HepG2 (cell line): ENCODE measurements around the gene NAPEPLD. TPM values are rescaled to one million over a fixed set of nuclear protein-coding genes. Genes with fewer than 3 reads are reported as not detected.

ENCODE experiments used
- CAMTA2 ChIP-seq: sonication (generic); formaldehyde crosslinking; IDR thresholded peaks from 2 replicates; pipeline ENCODE4 v1.4.0; 2020; ENCODE audit warnings: mild to moderate bottlenecking, missing genetic modification reagents, borderline replicate concordance
- CREM ChIP-seq, 2 experiments: sonication (generic) in 1 of 2; formaldehyde crosslinking in 1 of 2; IDR thresholded peaks; 2 replicates each; pipeline versions ENCODE4 v1.4.0 to v1.6.1; 2016 to 2020; ENCODE audit warnings: antibody characterized with exemption in 1 of 2, mild to moderate bottlenecking in 1 of 2, missing genetic modification reagents in 1 of 2
- FOXO1 ChIP-seq: sonication (generic); formaldehyde crosslinking; IDR thresholded peaks from 2 replicates; pipeline ENCODE4 v1.4.0; 2020; ENCODE audit warnings: missing genetic modification reagents
- GABPB1 ChIP-seq: IDR thresholded peaks from 2 replicates; pipeline ENCODE4 v1.6.1; 2016; ENCODE audit warnings: mild to moderate bottlenecking, missing genetic modification reagents, moderate library complexity, missing compliant biosample characterization
- HNF4G ChIP-seq, 2 experiments: sonication (generic) in 1 of 2; formaldehyde crosslinking in 1 of 2; IDR thresholded peaks; 2 replicates each; pipeline versions ENCODE4 v1.4.0 to v1.6.1; 2011 to 2020; ENCODE audit warnings: borderline replicate concordance in 2 of 2, low read depth in 2 of 2, mild to moderate bottlenecking in 2 of 2, low read length in 1 of 2, missing genetic modification reagents in 1 of 2, moderate library complexity in 1 of 2
- ISL2 ChIP-seq: sonication (generic); formaldehyde crosslinking; IDR thresholded peaks from 2 replicates; pipeline ENCODE4 v1.5.0; 2020; ENCODE audit warnings: missing genetic modification reagents
- MAF1 ChIP-seq: sonication (generic); formaldehyde crosslinking; IDR thresholded peaks from 2 replicates; pipeline ENCODE4 v1.5.0; 2020; ENCODE audit warnings: missing genetic modification reagents, borderline replicate concordance
- PCBP1 ChIP-seq: fragments of 200-400 bp; formaldehyde crosslinking; IDR thresholded peaks from 2 replicates; pipeline ENCODE4 v1.6.1; 2017; ENCODE audit warnings: mild to moderate bottlenecking, low read depth, low read length, borderline replicate concordance
- PCBP2 ChIP-seq: fragments of 200-400 bp; formaldehyde crosslinking; optimal IDR thresholded peaks from 2 replicates; pipeline ENCODE3; 2018; ENCODE audit warnings: low read length, low read depth; ENCODE audit not compliant: poor library complexity, severe bottlenecking
- SIN3A ChIP-seq: IDR thresholded peaks from 2 replicates; pipeline ENCODE4 v1.6.1; 2011; ENCODE audit warnings: low read depth, mild to moderate bottlenecking, control low read depth, low read length, borderline replicate concordance
- SYNCRIP ChIP-seq: fragments of 200-400 bp; formaldehyde crosslinking; IDR thresholded peaks from 2 replicates; pipeline ENCODE4 v1.6.1; 2018; ENCODE audit warnings: mild to moderate bottlenecking, low read depth, low read length; ENCODE audit not compliant: insufficient read depth
- TAF1 ChIP-seq: sonication (generic); formaldehyde crosslinking; IDR thresholded peaks from 2 replicates; pipeline ENCODE4 v1.4.0; 2020; ENCODE audit warnings: missing genetic modification reagents
- U2AF1 ChIP-seq: fragments of 200-400 bp; formaldehyde crosslinking; optimal IDR thresholded peaks from 2 replicates; pipeline ENCODE3; 2017; ENCODE audit warnings: mild to moderate bottlenecking, low read depth, low read length
- ZNF430 ChIP-seq: sonication (generic); formaldehyde crosslinking; IDR thresholded peaks from 2 replicates; pipeline ENCODE4 v1.9.0; 2021; ENCODE audit warnings: mild to moderate bottlenecking, missing genetic modification reagents
- ZNF451 ChIP-seq: sonication (generic); formaldehyde crosslinking; IDR thresholded peaks from 2 replicates; pipeline ENCODE4 v1.5.0; 2020; ENCODE audit warnings: mild to moderate bottlenecking, missing genetic modification reagents
- ZNF674 ChIP-seq: sonication (generic); formaldehyde crosslinking; IDR thresholded peaks from 2 replicates; pipeline ENCODE4 v1.5.0; 2020; ENCODE audit warnings: low read depth, mild to moderate bottlenecking, missing genetic modification reagents
- ZNF788 ChIP-seq: sonication (generic); formaldehyde crosslinking; IDR thresholded peaks from 2 replicates; pipeline ENCODE4 v1.5.0; 2020; ENCODE audit warnings: mild to moderate bottlenecking, missing genetic modification reagents, borderline replicate concordance
- ZNF792 ChIP-seq: IDR thresholded peaks from 2 replicates; pipeline ENCODE4 v1.6.1; 2016
- ZNF891 ChIP-seq: sonication (generic); formaldehyde crosslinking; IDR thresholded peaks from 2 replicates; pipeline ENCODE4 v1.5.0; 2020; ENCODE audit warnings: mild to moderate bottlenecking, missing genetic modification reagents
- polyA plus RNA-seq, 8 experiments: library from polyadenylated mRNA; depleted of rRNA in 3 of 8; stranded (reverse) in 7 of 8; unstranded in 1 of 8; fragments of >200 nt; fragmentation: Illumina TruSeq in 4 of 8; extraction: Trizol in 4 of 8; gene quantifications; 2 replicates each; pipeline versions ENCODE4 v1.2.1 to v1.2.3, GENCODE V29; 2011 to 2016; ENCODE audit warnings: low read depth in 4 of 8, missing spikeins in 1 of 8, mixed read lengths in 1 of 8; ENCODE audit not compliant: insufficient read depth in 1 of 8
- total RNA-seq, 5 experiments: library from RNA; depleted of rRNA; stranded (reverse); fragments of >200 nt; fragmentation: Illumina TruSeq; extraction: Trizol; gene quantifications; 2 replicates each; pipeline ENCODE4 v1.2.3, GENCODE V29; 2016; ENCODE audit warnings: low read depth in 1 of 5
- TF ChIP-seq, protein P1 (sequence below): IDR thresholded peaks from 2 replicates; pipeline ENCODE4 v1.6.1; 2016
- TF ChIP-seq, protein P2 (sequence below): sonication (generic); formaldehyde crosslinking; IDR thresholded peaks from 2 replicates; pipeline ENCODE4 v1.4.0; 2020; ENCODE audit warnings: missing genetic modification reagents, mild to moderate bottlenecking, borderline replicate concordance
- TF ChIP-seq, protein P3 (sequence below): sonication (generic); formaldehyde crosslinking; IDR thresholded peaks from 2 replicates; pipeline ENCODE4 v1.5.1; 2020; ENCODE audit warnings: mild to moderate bottlenecking, missing genetic modification reagents, moderate library complexity
- TF ChIP-seq, protein P4 (sequence below): IDR thresholded peaks from 2 replicates; pipeline ENCODE4 v1.6.1; 2012; ENCODE audit warnings: low read length, improper control_type of control experiment

The NAPEPLD gene
- total and polyA plus RNA-seq, 2 of the 13 experiments (the other 11 are each of a cell fraction or from before 2014, with no cell fraction given) = 3.4 to 5.6 TPM

DNA sequence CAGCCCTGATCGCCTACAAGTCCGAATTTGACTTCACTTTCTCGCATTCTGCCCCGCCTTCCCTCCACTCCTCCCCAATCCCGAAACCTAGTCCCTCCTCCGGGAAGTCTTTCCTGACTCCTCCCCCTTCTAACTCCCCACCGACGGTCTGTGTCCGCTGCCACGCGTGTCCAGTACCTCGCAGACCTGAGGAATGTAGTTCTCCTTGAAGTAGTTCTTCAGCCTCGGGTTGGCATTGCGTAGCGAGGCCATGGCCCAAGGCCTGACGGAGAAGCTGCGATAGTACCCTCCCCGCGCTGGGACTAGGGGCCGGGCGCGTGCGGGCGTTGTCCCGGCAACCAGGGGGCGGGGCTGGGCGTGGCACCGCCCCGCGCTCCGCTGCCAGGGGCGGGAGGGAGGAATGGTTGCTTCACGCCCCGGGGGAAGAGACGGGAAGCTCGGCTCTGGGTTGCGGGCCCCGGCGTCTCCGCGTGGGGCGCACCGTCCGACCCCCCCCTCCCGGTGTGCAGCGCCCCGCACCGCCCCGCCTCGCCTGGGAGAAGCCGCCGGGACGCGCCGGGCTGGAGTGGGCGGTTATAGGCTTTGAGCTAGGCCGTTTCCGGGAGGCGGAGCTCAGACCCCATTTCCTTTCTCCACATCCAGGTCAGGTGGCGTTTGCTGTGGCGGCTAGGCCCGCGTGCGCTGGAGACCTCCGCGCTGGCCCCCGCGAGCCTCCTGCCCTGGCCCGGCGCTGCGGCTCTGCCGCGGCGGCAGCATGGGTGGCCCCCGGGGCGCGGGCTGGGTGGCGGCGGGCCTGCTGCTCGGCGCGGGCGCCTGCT, 74.2 kb downstream of the NAPEPLD start, which contains the start of the genes ARMC10 and FBXL13 (continued):
- TF ChIP-seq ZNF451 (CRISPR knock-in tag) (no peak; the same call in 1 of the 2 replicates), ZNF792 (CRISPR knock-in tag) (no peak), ISL2 (CRISPR knock-in tag) (peak; percentile 46; the same call in 1 of the 2 replicates), ZNF430 (CRISPR knock-in tag) (no peak), FOXO1 (CRISPR knock-in tag) (no peak), MAF1 (CRISPR knock-in tag) (no peak), GABPB1 (CRISPR knock-in tag) (peak; percentile 87), TAF1 (CRISPR knock-in tag) (peak; percentile 38; the same call in 1 of the 2 replicates), SIN3A (peak; percentile 94), ZNF788 (CRISPR knock-in tag) (no peak; the same call in 1 of the 2 replicates), ZNF674 (no peak), HNF4G (IDR thresholded peaks at IDR 0.05; ENCODE audit: borderline replicate concordance, low read depth, low read length) (no peak), HNF4G (CRISPR knock-in tag; IDR thresholded peaks at IDR 0.05; ENCODE audit: borderline replicate concordance, low read depth) (no peak), PCBP1 (no peak), CAMTA2 (no peak), PCBP2 (no peak), SYNCRIP (no peak), ZNF891 (CRISPR knock-in tag) (peak; percentile 38; the same call in 1 of the 2 replicates), U2AF1 (no peak), CREM (IDR thresholded peaks at IDR 0.05) (no peak), CREM (CRISPR knock-in tag; IDR thresholded peaks at IDR 0.05) (no peak)
- TF ChIP-seq, protein P1, sequence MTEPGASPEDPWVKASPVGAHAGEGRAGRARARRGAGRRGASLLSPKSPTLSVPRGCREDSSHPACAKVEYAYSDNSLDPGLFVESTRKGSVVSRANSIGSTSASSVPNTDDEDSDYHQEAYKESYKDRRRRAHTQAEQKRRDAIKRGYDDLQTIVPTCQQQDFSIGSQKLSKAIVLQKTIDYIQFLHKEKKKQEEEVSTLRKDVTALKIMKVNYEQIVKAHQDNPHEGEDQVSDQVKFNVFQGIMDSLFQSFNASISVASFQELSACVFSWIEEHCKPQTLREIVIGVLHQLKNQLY (CRISPR knock-in tag) = peak; percentile 30; the same call in 1 of the 2 replicates
- TF ChIP-seq, protein P2, sequence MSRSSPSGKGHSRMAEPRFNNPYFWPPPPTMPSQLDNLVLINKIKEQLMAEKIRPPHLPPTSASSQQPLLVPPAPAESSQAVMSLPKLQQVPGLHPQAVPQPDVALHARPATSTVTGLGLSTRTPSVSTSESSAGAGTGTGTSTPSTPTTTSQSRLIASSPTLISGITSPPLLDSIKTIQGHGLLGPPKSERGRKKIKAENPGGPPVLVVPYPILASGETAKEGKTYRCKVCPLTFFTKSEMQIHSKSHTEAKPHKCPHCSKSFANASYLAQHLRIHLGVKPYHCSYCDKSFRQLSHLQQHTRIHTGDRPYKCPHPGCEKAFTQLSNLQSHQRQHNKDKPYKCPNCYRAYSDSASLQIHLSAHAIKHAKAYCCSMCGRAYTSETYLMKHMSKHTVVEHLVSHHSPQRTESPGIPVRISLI (CRISPR knock-in tag) = no peak
- TF ChIP-seq, protein P3, sequence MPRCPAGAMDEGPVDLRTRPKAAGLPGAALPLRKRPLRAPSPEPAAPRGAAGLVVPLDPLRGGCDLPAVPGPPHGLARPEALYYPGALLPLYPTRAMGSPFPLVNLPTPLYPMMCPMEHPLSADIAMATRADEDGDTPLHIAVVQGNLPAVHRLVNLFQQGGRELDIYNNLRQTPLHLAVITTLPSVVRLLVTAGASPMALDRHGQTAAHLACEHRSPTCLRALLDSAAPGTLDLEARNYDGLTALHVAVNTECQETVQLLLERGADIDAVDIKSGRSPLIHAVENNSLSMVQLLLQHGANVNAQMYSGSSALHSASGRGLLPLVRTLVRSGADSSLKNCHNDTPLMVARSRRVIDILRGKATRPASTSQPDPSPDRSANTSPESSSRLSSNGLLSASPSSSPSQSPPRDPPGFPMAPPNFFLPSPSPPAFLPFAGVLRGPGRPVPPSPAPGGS (CRISPR knock-in tag) = peak; percentile 76; the same call in 1 of the 2 replicates
- TF ChIP-seq, protein P4, sequence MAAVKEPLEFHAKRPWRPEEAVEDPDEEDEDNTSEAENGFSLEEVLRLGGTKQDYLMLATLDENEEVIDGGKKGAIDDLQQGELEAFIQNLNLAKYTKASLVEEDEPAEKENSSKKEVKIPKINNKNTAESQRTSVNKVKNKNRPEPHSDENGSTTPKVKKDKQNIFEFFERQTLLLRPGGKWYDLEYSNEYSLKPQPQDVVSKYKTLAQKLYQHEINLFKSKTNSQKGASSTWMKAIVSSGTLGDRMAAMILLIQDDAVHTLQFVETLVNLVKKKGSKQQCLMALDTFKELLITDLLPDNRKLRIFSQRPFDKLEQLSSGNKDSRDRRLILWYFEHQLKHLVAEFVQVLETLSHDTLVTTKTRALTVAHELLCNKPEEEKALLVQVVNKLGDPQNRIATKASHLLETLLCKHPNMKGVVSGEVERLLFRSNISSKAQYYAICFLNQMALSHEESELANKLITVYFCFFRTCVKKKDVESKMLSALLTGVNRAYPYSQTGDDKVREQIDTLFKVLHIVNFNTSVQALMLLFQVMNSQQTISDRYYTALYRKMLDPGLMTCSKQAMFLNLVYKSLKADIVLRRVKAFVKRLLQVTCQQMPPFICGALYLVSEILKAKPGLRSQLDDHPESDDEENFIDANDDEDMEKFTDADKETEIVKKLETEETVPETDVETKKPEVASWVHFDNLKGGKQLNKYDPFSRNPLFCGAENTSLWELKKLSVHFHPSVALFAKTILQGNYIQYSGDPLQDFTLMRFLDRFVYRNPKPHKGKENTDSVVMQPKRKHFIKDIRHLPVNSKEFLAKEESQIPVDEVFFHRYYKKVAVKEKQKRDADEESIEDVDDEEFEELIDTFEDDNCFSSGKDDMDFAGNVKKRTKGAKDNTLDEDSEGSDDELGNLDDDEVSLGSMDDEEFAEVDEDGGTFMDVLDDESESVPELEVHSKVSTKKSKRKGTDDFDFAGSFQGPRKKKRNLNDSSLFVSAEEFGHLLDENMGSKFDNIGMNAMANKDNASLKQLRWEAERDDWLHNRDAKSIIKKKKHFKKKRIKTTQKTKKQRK = no peak
